ENCODE data around the gene TPST2.

Gene TPST2

GRCh38 chr22:26563022-26563421 is 26.9 kb downstream of the TPST2 start:
- DNase-seq (ENCODE audit: extremely low spot score): no peak
- TF ChIP-seq CTCF (IDR thresholded peaks at IDR 0.05; ENCODE audit: control extremely low read depth, extremely low read depth, low read depth, missing control alignments): peak; percentile 45
- ChIA-PET CTCF (interaction anchor here (1.6 kb wide), 1 partner anchor 10 kb away, joined by 6 read pairs; no protein-coding TSS in a partner anchor), POLR2A (no interaction called here)

- no peak for TF ChIP-seq CTCF (IDR thresholded peaks at IDR 0.05; ENCODE audit: control extremely low read depth, extremely low read depth, low read depth, missing control alignments)
- ChIA-PET CTCF (interaction anchor here (1.1 to 1.2 kb wide), 2 partner anchors 25 to 149 kb away, joined by 3 read pairs; no protein-coding TSS in a partner anchor), POLR2A (no interaction called here)
- no peak for DNase-seq (ENCODE audit: extremely low spot score)
These were observed 28.0 kb downstream of the TPST2 start for GRCh38 chr22:26561756-26562417.

GRCh38 chr22:26559961-26560575 is 29.9 kb downstream of the TPST2 start:
- TF ChIP-seq CTCF (IDR thresholded peaks at IDR 0.05; ENCODE audit: control extremely low read depth, extremely low read depth, low read depth, missing control alignments): no peak
- CTCF ChIA-PET: no interaction called here
- POLR2A ChIA-PET: no interaction called here
- DNase-seq (ENCODE audit: extremely low spot score): no peak

- no peak for DNase-seq (ENCODE audit: extremely low spot score)
- TF ChIP-seq CTCF (IDR thresholded peaks at IDR 0.05; ENCODE audit: control extremely low read depth, extremely low read depth, low read depth, missing control alignments): no peak
- ChIA-PET POLR2A (no interaction called here), CTCF (interaction anchor here (1.4 kb wide), 1 partner anchor 23 kb away, joined by 3 read pairs; no protein-coding TSS in a partner anchor)
These were observed 31.6 kb downstream of the TPST2 start for GRCh38 chr22:26558248-26558895.

GRCh38 chr22:26556904-26557303 is 33.0 kb downstream of the TPST2 start:
- ChIA-PET CTCF (interaction anchor here (1.4 kb wide), 1 partner anchor 21 kb away, joined by 3 read pairs; no protein-coding TSS in a partner anchor), POLR2A (no interaction called here)
- no peak for DNase-seq (ENCODE audit: extremely low spot score)
- TF ChIP-seq CTCF (IDR thresholded peaks at IDR 0.05; ENCODE audit: control extremely low read depth, extremely low read depth, low read depth, missing control alignments): no peak

GRCh38 chr22:26555478-26555877 is 34.5 kb downstream of the TPST2 start:
- no peak for DNase-seq (ENCODE audit: extremely low spot score)
- no peak for TF ChIP-seq CTCF (IDR thresholded peaks at IDR 0.05; ENCODE audit: control extremely low read depth, extremely low read depth, low read depth, missing control alignments)
- ChIA-PET CTCF (interaction anchor here (1.3 kb wide), 1 partner anchor 23 kb away, joined by 3 read pairs; no protein-coding TSS in a partner anchor), POLR2A (no interaction called here)

Data from GM10248 (cell line).